GM21360 (cell line): ENCODE results near the gene EML6.

Experiments used
- ATAC-seq: cut with Tn5 transposase; IDR thresholded peaks from one replicate; pipeline ENCODE4 v1.9.1; 2021; ENCODE audit warnings: mild to moderate bottlenecking, moderate library complexity; ENCODE audit not compliant: unreplicated experiment

Gene EML6

DNA sequence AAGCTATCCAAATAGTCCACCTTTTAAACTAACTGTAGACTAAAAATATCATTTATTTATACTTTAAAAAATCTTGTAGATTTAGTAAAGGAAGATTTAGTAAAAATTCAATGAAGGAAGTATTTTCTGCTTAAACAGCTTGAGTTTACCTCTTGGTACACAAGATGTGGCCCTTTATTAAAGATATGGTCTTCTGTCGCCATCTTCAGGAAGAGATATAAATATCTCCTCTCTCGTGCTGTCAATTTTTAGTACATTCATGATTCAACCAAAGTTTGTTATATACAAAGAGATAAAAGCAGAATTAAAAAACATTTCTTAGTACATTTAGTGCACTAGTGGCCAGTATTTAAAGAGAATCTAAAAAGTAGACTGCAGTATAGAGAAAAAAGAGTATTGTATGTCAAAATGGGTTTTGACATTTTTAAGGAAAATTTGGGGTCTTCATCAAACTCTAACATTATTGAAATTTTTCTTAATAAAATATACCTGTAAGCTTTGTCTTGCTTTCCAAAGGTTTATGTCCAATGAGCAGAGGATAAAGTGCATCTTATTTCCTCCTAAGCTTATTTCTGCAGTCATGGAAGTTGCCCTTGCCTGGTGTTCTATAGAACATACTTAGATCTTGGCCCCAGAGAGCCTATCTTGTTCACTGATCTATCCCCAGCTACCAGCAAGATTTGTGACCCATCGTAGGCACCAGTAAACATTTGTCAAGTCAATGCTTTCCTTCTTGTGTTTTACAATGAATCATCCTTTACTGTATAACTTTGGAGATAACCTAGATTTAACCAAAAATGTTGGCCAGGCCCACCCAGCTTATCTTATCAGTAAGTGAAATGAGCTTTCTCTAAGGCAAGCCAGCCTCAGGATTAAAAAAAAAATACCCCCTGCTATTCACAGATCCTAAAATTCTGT is 18.5 kb upstream of the EML6 start:
- peak; percentile 63 for ATAC-seq

- ATAC-seq, result no peak
Observed at GRCh38 chr2:54706622-54707021, 16.8 kb upstream of the EML6 start.

- no peak for ATAC-seq
Observed at GRCh38 chr2:54708584-54709335, 14.7 kb upstream of the EML6 start.

DNA sequence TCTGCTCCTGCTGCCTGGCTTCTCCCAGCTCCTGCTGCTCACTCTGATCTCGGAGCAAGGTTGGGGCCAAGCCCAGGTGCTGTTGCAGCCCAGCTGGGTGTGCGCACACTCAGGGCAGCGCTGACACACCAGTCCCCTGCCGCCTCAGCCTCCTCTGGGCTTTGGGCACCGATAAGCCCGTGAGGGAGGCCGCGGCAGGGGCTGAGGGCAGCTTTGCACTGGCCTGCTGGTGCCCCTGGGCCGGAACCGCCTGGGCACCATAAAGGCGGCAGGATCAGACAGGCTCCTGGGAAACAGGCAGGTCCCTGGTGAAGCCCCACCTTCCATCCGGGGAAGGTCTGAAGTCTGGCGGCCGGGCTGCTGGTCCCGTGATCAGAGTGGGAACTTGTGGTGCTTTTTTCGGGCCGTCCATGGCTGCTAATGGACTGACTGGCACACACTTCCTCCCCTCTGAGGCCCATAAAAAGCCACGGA is 14.1 kb upstream of the EML6 start:
- ATAC-seq, result no peak

DNA sequence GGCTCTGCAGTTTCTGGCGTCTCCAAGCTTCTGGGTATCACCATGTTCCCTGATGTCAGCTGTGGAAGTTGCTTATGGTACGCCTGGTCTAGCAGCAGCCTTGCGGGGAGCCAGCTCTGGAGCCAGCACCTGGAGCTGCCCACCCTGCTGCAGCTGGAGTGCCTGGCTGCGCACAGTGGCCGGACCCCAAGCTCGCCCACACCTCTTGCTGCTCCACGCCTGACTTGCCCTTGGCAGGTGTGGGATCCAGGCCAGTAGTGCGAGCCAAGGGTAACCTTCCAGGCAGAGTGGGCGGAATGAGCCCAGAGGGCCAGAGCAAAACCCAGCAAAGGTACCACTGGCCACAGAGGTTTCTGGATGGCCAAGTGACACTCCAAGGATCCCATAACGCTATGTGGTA is 13.2 kb upstream of the EML6 start:
- no peak for ATAC-seq

DNA sequence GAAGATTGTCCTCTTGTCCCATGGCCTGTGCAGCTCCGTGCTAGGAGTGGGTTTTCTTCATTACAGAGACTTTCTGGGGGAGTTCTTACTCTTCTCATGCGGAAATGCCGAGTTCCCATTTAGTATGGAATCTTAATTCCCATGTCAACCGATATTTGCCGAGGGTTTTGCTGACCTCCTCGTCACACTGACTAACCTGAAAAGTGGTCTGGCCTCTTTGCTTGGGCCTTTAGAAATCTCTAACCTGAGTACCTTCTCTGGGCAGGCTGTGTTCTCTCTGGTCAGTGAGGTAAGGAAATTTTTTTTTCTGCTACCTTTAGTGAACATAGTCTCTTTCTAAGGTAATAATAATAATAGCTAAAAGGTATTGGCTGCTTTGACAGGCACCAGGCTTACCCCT is 10.9 kb upstream of the EML6 start:
- ATAC-seq, result no peak

GRCh38 chr2:54714996-54715395 is 8.5 kb upstream of the EML6 start:
- ATAC-seq, result no peak

GRCh38 chr2:54716375-54716774 is 7.1 kb upstream of the EML6 start:
- ATAC-seq, result no peak

DNA sequence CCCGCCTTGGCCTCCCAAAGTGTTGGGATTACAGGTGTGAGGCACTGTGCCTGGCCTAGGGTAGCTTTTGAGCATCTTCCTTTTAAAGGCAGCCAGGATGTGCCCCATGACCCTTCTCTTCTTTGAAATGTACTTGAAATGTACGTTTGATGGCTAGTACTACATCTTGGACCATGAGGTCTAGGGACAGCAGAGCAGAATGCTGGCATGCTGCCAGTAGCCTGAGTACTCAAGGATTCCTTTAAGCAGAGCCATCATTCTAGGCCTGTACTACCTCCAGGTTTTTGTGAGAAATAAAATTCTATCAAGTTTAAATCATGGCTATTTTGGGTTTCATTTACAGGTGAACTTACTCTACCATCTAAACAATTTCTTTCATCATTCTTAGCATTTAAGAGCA is 2.9 kb upstream of the EML6 start:
- no peak for ATAC-seq

- no peak for ATAC-seq
Observed at GRCh38 chr2:54722641-54723040, 821 bp upstream of the EML6 start.

DNA sequence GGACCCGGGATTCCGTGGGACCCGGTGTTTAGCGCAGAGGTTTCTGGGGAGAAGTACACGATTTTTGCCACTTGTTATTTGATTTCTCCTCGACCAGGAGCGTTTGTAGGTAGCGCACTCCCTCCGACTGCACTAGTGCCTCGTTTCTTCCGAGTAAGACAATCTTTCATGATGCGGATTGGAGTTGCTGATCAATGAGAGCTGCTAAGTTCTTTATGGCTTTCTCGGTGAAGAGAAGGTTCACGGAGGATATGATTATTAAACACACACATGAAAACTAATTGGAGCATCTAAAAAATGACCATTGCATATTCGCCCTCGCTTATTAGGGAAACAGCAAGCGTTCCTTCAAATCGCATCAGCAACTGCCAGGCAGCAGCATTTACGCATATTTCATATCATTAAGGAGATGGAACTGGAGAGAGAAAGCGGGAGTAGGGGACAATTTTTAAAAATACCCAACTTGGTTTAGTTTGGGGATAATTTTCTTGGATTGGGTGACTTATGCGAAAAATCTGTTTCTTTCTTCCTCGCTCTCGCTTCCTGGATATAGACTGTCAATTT is 616 bp downstream of the EML6 start:
- ATAC-seq, result no peak

DNA sequence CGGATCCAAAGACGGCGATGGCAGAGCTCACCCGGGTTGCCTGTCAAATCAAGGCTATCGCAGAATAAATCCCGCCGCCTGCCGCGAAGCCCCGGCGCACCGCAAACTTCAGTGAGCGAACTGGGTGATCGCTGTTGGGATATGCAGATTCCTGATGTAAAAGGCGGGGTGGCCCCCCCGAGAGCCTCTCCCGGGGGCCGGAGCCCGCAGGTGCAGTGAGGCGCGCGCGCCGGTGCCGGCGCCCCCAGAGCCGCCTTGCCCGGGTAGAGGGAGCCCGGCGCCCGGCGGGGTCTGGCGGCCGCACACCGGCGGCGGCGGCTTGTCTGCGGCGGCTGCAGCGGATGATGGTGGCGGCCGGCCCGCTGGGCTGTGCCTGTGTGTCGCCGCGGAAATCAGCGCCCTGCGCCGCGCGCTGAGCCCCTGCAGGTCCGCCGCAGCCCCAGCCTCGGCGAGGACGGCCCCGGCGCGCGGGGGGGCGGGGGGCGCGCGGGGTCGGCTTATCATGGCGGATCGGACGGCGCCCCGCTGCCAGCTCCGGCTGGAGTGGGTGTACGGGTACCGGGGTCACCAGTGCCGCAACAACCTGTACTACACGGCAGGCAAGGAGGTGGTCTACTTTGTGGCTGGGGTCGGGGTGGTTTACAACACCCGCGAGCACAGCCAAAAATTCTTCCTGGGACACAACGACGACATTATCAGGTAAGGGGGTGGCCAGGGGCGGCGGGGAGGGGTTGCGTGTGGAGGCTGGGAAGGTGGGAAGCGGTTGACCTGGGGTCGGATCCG is 1.3 kb downstream of the EML6 start:
- no peak for ATAC-seq

GRCh38 chr2:54725343-54726099 is 2.1 kb downstream of the EML6 start:
- no peak for ATAC-seq

DNA sequence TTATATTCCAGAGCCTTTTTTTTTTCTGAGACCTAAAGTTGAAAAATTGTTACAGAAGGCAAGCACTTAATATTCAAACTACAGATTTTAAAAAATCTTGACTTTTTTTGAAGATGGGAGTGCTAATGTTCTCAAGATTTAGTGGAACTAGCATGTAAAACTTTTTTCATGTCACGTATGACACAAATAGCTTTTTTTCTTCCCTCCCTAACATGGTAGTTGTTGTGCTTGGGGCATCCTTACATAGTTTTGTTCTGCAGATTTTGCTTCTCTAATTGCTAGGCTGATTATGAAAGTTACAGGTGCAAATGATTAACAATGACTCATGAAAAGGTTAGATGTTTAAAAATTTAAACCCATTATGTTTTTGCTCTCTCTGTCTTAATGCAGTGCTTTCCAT is 3.0 kb downstream of the EML6 start:
- ATAC-seq, result no peak

DNA sequence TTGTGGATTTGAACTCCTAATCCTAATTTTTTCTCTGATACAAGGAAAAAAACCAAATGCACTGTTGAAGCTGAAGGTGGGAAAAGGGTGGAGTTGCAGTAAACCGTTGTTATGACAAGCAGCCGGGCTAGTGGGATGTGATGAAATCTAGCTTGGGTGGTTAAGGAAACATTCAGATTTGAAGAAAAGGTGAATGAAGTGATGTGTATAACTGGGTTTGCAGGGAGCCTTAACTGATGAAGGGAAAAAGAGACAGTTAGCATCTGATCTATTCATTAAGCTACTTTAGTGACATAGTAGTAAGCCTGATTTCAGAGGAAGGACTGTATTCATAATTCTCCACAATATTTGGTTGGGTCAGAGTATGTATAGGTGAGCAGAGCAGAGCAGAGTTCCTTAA is 3.5 kb downstream of the EML6 start:
- no peak for ATAC-seq

GRCh38 chr2:54728669-54729120 is 5.2 kb downstream of the EML6 start:
- no peak for ATAC-seq

DNA sequence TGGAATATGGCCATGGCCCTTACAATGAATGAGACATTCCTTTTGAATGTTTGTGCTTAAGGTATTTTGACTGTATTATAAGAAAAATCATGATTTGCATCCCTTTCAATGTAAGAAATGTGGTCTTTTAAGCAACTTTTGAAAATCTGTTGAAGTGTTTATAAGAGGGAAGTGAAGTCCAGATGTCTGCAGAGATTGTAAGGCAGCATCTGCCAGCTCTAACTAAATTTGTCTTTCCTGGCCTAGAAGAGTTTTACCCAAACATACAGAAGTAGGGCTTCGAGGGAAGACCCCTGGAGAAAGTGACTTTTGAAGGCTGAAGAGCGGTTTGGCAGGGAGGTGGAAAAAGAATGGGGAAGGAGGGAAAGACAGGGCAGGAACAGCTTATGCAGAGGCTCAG is 12.2 kb downstream of the EML6 start:
- ATAC-seq, result no peak

GRCh38 chr2:54738281-54738680 is 14.8 kb downstream of the EML6 start:
- ATAC-seq, result no peak

DNA sequence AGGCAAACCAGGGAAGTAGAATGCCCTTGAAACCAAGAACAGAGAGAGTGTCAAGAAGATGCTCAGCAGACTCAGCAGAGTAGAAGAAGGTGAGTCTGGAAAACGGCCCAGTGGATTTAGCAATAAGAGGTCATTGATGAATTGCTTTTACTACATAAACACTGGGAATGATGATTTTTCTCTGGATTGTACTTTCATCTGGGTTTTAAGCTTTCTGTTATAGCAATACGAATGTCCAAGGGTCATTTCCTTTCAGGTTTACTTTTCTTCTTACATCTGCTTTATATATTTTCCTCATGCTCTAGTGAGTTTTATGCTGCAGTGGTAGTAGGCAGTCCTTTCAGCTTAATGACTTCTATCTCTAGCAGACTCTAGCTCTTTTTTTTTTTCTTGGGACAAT is 16.9 kb downstream of the EML6 start:
- no peak for ATAC-seq

GRCh38 chr2:54741250-54741649 is 17.8 kb downstream of the EML6 start:
- ATAC-seq, result no peak
